Mammary epithelial cell (primary cell): ENCODE results near the gene WAS.

ENCODE experiments used
- EZH2 ChIP-seq: IDR thresholded peaks from 2 replicates; pipeline ENCODE4 v1.6.1; 2012; ENCODE audit warnings: low read length, inconsistent platforms, borderline replicate concordance
- TF ChIP-seq, protein P1 (sequence below), 2 donors: IDR thresholded peaks in 1 of 2; conservative IDR thresholded peaks in 1 of 2; 2 replicates each; pipeline ENCODE4 v1.5.1; 2011 to 2012; ENCODE audit warnings: inconsistent platforms in 2 of 2, low read length in 2 of 2, mild to moderate bottlenecking in 2 of 2, control low read depth in 1 of 2, low read depth in 1 of 2; ENCODE audit not compliant: insufficient read depth in 1 of 2; ENCODE audit errors: extremely low read depth in 1 of 2

DNA sequence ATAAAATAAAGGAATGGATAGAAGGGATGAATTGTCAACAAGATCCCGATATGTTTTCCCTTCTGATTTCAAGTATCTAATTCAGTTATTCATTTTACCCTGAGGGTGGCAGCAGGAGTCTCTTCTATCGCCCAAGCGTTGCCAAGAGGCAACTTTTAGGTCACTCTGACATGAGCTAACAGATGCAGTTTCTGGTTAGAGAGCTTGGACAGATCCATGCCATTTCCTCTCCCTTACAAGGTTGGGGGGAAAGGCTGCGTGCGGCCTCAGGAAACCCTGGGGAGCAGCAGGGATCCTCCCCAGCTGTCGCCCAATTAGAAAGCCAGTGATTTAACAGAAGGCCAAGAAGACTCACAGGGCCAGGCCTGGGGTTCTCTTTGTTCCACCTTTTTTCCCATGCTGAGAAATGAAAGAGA, 35.3 kb upstream of the WAS start:
- no peak for TF ChIP-seq EZH2
- TF ChIP-seq, protein P1, sequence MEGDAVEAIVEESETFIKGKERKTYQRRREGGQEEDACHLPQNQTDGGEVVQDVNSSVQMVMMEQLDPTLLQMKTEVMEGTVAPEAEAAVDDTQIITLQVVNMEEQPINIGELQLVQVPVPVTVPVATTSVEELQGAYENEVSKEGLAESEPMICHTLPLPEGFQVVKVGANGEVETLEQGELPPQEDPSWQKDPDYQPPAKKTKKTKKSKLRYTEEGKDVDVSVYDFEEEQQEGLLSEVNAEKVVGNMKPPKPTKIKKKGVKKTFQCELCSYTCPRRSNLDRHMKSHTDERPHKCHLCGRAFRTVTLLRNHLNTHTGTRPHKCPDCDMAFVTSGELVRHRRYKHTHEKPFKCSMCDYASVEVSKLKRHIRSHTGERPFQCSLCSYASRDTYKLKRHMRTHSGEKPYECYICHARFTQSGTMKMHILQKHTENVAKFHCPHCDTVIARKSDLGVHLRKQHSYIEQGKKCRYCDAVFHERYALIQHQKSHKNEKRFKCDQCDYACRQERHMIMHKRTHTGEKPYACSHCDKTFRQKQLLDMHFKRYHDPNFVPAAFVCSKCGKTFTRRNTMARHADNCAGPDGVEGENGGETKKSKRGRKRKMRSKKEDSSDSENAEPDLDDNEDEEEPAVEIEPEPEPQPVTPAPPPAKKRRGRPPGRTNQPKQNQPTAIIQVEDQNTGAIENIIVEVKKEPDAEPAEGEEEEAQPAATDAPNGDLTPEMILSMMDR (conservative IDR thresholded peaks at IDR 0.05 in 1 of 2, IDR thresholded peaks at IDR 0.05 in 1 of 2; ENCODE audit: extremely low read depth in 1 of 2, insufficient read depth in 1 of 2, low read depth in 1 of 2, low read length in 2 of 2): peak in 1 of 2 donors; percentile 27
